Activated T-cell treated with anti-CD3 and anti-CD28 coated beads for 24 hours (primary cell): ENCODE data around the gene HEATR5B.
"Not testable (repeated sequence)": the region's sequence is repeated elsewhere in the genome, so short reads cannot be mapped to it uniquely, and the experiment has no call there.

Experiments
- DNase-seq: peaks from one replicate; pipeline ENCODE4 v3.0.0-alpha.2; 2020; ENCODE audit warnings: low read depth

The HEATR5B gene

GRCh38 chr2:36941867-36942266, 142.3 kb downstream of the HEATR5B start:
- DNase-seq, result no peak

- DNase-seq, result not testable (repeated sequence)
Measured at GRCh38 chr2:36936526-36936925, 147.6 kb downstream of the HEATR5B start.

- not testable (repeated sequence) for DNase-seq
Measured at GRCh38 chr2:36931688-36932087, 152.5 kb downstream of the HEATR5B start.
